NK-92 (cell line): ENCODE data around the gene GRPEL2.

Experiments used
- DNase-seq: peaks from one replicate; lab custom pipeline; 2025; ENCODE audit not compliant: unreplicated experiment; lab: John Stamatoyannopoulos, UW

The GRPEL2 gene

GRCh38 chr5:149345147-149345891 lies at the start of gene GRPEL2:
Gene GRPEL2 (plus strand): TSS chr5:149345499. CDS start chr5:149345540, 41 bp downstream.
- DNase-seq: peak; percentile 59

GRCh38 chr5:149297340-149298025 lies 47.8 kb upstream of the GRPEL2 start:
- no peak for DNase-seq

GRCh38 chr5:149298163-149298562 lies 47.1 kb upstream of the GRPEL2 start:
- DNase-seq: no peak

- DNase-seq: no peak
Measured at GRCh38 chr5:149298842-149299404, 46.4 kb upstream of the GRPEL2 start.

GRCh38 chr5:149299451-149300054 lies 45.7 kb upstream of the GRPEL2 start:
- no peak for DNase-seq

GRCh38 chr5:149300441-149300840 lies 44.9 kb upstream of the GRPEL2 start:
- no peak for DNase-seq

- DNase-seq: no peak
Measured at GRCh38 chr5:149301049-149301743, 44.1 kb upstream of the GRPEL2 start.

GRCh38 chr5:149301744-149302380 lies 43.4 kb upstream of the GRPEL2 start:
- DNase-seq: no peak

GRCh38 chr5:149302641-149303040 lies 42.7 kb upstream of the GRPEL2 start:
- no peak for DNase-seq

GRCh38 chr5:149303210-149303609 lies 42.1 kb upstream of the GRPEL2 start:
- no peak for DNase-seq

GRCh38 chr5:149304195-149305078 lies 40.9 kb upstream of the GRPEL2 start:
- no peak for DNase-seq

- no peak for DNase-seq
Measured at GRCh38 chr5:149309354-149309753, 35.9 kb upstream of the GRPEL2 start.

GRCh38 chr5:149310488-149310887 lies 34.8 kb upstream of the GRPEL2 start:
- no peak for DNase-seq

- no peak for DNase-seq
Measured at GRCh38 chr5:149310947-149311658, 34.2 kb upstream of the GRPEL2 start.

- DNase-seq: no peak
Measured at GRCh38 chr5:149313151-149313841, 32.0 kb upstream of the GRPEL2 start.

- no peak for DNase-seq
Measured at GRCh38 chr5:149314571-149315111, 30.7 kb upstream of the GRPEL2 start.

- no peak for DNase-seq
Measured at GRCh38 chr5:149315753-149316152, 29.5 kb upstream of the GRPEL2 start.
